H1 (cell line): ENCODE measurements around the gene KIF26B. TPM values are rescaled to one million over a fixed set of nuclear protein-coding genes. Genes with fewer than 3 reads are reported as not detected.

Source experiments
- CTCF ChIA-PET: fragments of 300-600 bp; sonication (Branson Sonifier 250); formaldehyde crosslinking; loops from one replicate; lab custom pipeline; 2021; ENCODE audit not compliant: partially characterized antibody; lab: Charles Lee
- POLR2A ChIA-PET: fragments of 300-600 bp; sonication (Branson Sonifier 250); formaldehyde crosslinking; loops from one replicate; lab custom pipeline; 2021; ENCODE audit warnings: inconsistent platforms; ENCODE audit not compliant: partially characterized antibody; lab: Charles Lee
- DNase-seq, 2 experiments: peaks; one replicate each; pipeline versions ENCODE4 v3.0.0 to v3.0.0-alpha.2; 2010 to 2022; ENCODE audit warnings: low spot score in 2 of 2, low read depth in 1 of 2, mixed read lengths in 1 of 2
- FAIRE-seq: peaks from 2 replicates; lab custom pipeline; 2011; peaks lifted over from hg19 to GRCh38; lab: Jason Lieb, UNC
- H2AFZ ChIP-seq: 2 replicates; pipeline ENCODE4 v1.8.1; 2012; ENCODE audit warnings: low read length, inconsistent platforms
- H2AK5ac ChIP-seq: 2 replicates; pipeline ENCODE4 v1.6.1; 2013; ENCODE audit warnings: low read depth, low read length
- H2BK120ac ChIP-seq: replicated peaks from 2 replicates; pipeline ENCODE3; 2013; ENCODE audit warnings: low read depth, low read length, inconsistent platforms
- H2BK12ac ChIP-seq: 2 replicates; pipeline ENCODE4 v1.6.1; 2013; ENCODE audit warnings: low read depth, low read length
- H2BK15ac ChIP-seq: 2 replicates; pipeline ENCODE4 v1.6.1; 2013; ENCODE audit warnings: low read length
- H2BK20ac ChIP-seq: 2 replicates; pipeline ENCODE4 v1.6.1; 2013; ENCODE audit warnings: low read length
- H2BK5ac ChIP-seq: 2 replicates; pipeline ENCODE4 v1.6.1; 2013; ENCODE audit warnings: low read depth, low read length
- H3K14ac ChIP-seq: 2 replicates; pipeline ENCODE4 v1.6.1; 2013; ENCODE audit warnings: inconsistent platforms; ENCODE audit not compliant: insufficient read length
- H3K18ac ChIP-seq: 2 replicates; pipeline ENCODE4 v1.6.1; 2013; ENCODE audit warnings: low read length; ENCODE audit errors: extremely low read depth
- H3K23ac ChIP-seq: 2 replicates; pipeline ENCODE4 v1.6.1; 2013; ENCODE audit warnings: inconsistent platforms; ENCODE audit not compliant: insufficient read length
- H3K23me2 ChIP-seq: 2 replicates; pipeline ENCODE4 v1.6.1; 2013; ENCODE audit warnings: low read depth, low read length
- H3K27ac ChIP-seq: 2 replicates; pipeline ENCODE4 v1.6.1; 2011; ENCODE audit warnings: low read depth, low read length, inconsistent platforms
- H3K27me3 ChIP-seq, 4 experiments: replicated peaks in 1 of 4; 1 replicate in 1 of 4; 2 replicates in 3 of 4; pipeline versions ENCODE4 v1.6.1 to v1.8.1; 2011 to 2013; ENCODE audit warnings: low read length in 3 of 4, mild to moderate bottlenecking in 3 of 4, inconsistent platforms in 2 of 4, mixed read lengths in 2 of 4, moderate library complexity in 1 of 4; ENCODE audit not compliant: control insufficient read depth in 3 of 4, insufficient read depth in 3 of 4; ENCODE audit errors: extremely low read depth in 1 of 4
- H3K36me3 ChIP-seq, 4 experiments: 2 replicates each; pipeline versions ENCODE4 v1.6.1 to v1.8.1; 2011 to 2013; ENCODE audit warnings: mild to moderate bottlenecking in 4 of 4, low read length in 3 of 4, moderate library complexity in 2 of 4, control low read depth in 1 of 4, inconsistent platforms in 1 of 4; ENCODE audit not compliant: insufficient read depth in 4 of 4, control insufficient read depth in 2 of 4
- H3K4ac ChIP-seq: replicated peaks from 2 replicates; pipeline ENCODE3; 2013; ENCODE audit warnings: low read length, low read depth, mixed read lengths, inconsistent platforms; ENCODE audit not compliant: insufficient read length
- H3K4me1 ChIP-seq, 4 experiments: replicated peaks in 1 of 4; 1 replicate in 1 of 4; 2 replicates in 3 of 4; pipeline versions ENCODE4 v1.6.1 to v1.8.1; 2011 to 2013; ENCODE audit warnings: low read length in 3 of 4, inconsistent platforms in 2 of 4, mixed read lengths in 1 of 4; ENCODE audit not compliant: insufficient read depth in 4 of 4, control insufficient read depth in 3 of 4
- H3K4me2 ChIP-seq, 2 experiments: 2 replicates each; pipeline versions ENCODE4 v1.6.1 to v1.8.1; 2011 to 2013; ENCODE audit warnings: low read depth in 2 of 2, low read length in 2 of 2, control low read depth in 1 of 2, inconsistent platforms in 1 of 2, mild to moderate bottlenecking in 1 of 2; ENCODE audit not compliant: insufficient read depth in 1 of 2
- H3K4me3 ChIP-seq, 4 experiments: fragments of 200-600, 300-600 bp in 1 of 4; sonication (generic), shearing (Covaris generic), sonication (Bioruptor Twin) in 1 of 4; 2 replicates each; pipeline versions ENCODE4 v1.5.1 to v1.8.1; 2011 to 2016; ENCODE audit warnings: low read length in 4 of 4, low read depth in 3 of 4, control low read depth in 2 of 4, inconsistent platforms in 2 of 4, mild to moderate bottlenecking in 2 of 4, mixed read lengths in 1 of 4, moderate library complexity in 1 of 4; ENCODE audit not compliant: insufficient read depth in 2 of 4; ENCODE audit errors: extremely low read depth in 1 of 4
- H3K56ac ChIP-seq: replicated peaks from 2 replicates; pipeline ENCODE3; 2013; ENCODE audit warnings: low read depth, mild to moderate bottlenecking, mixed read lengths, low read length, inconsistent platforms; ENCODE audit not compliant: insufficient read length
- H3K79me1 ChIP-seq: 2 replicates; pipeline ENCODE4 v1.6.1; 2013; ENCODE audit warnings: low read depth, low read length, control low read depth
- H3K79me2 ChIP-seq, 2 experiments: 2 replicates each; pipeline versions ENCODE4 v1.6.1 to v1.8.1; 2012 to 2013; ENCODE audit warnings: low read length in 2 of 2, mild to moderate bottlenecking in 2 of 2, inconsistent platforms in 1 of 2; ENCODE audit not compliant: insufficient read depth in 2 of 2, control insufficient read depth in 1 of 2
- H3K9ac ChIP-seq, 4 experiments: replicated peaks in 1 of 4; 1 replicate in 1 of 4; 2 replicates in 3 of 4; pipeline versions ENCODE4 v1.6.1 to v1.8.1; 2011 to 2013; ENCODE audit warnings: low read depth in 3 of 4, low read length in 3 of 4, control low read depth in 2 of 4, mild to moderate bottlenecking in 2 of 4, moderate library complexity in 2 of 4, inconsistent platforms in 1 of 4; ENCODE audit errors: extremely low read depth in 1 of 4
- H3K9me3 ChIP-seq, 2 experiments: 2 replicates each; pipeline versions ENCODE4 v1.6.1 to v1.8.1; 2012 to 2013; ENCODE audit warnings: mild to moderate bottlenecking in 2 of 2, moderate library complexity in 2 of 2, control low read depth in 1 of 2, inconsistent platforms in 1 of 2, low read depth in 1 of 2, low read length in 1 of 2, mixed read lengths in 1 of 2; ENCODE audit not compliant: insufficient read depth in 2 of 2
- H4K20me1 ChIP-seq, 2 experiments: replicated peaks in 1 of 2; 2 replicates each; pipeline versions ENCODE3 to v1.8.1; 2011 to 2013; ENCODE audit warnings: inconsistent platforms in 2 of 2, low read length in 2 of 2, mild to moderate bottlenecking in 1 of 2; ENCODE audit not compliant: insufficient read depth in 2 of 2, control insufficient read depth in 1 of 2
- H4K5ac ChIP-seq: 2 replicates; pipeline ENCODE4 v1.6.1; 2013; ENCODE audit warnings: low read length, low read depth, mixed read lengths, inconsistent platforms; ENCODE audit not compliant: insufficient read length
- H4K8ac ChIP-seq: 2 replicates; pipeline ENCODE4 v1.8.0; 2013; ENCODE audit warnings: mild to moderate bottlenecking, moderate library complexity, low read length, inconsistent platforms; ENCODE audit not compliant: insufficient read depth; ENCODE audit errors: extremely low read depth
- H4K91ac ChIP-seq: replicated peaks from 2 replicates; pipeline ENCODE3; 2013; ENCODE audit warnings: low read length, mixed read lengths, inconsistent platforms; ENCODE audit not compliant: insufficient read length
- EGR1 ChIP-seq: IDR thresholded peaks from 2 replicates; pipeline ENCODE4 v1.6.1; 2011; ENCODE audit warnings: low read depth, low read length, borderline replicate concordance
- GABPA ChIP-seq: IDR thresholded peaks from 2 replicates; pipeline ENCODE4 v1.6.1; 2011; ENCODE audit warnings: mild to moderate bottlenecking, low read length, moderate library complexity, borderline replicate concordance; ENCODE audit not compliant: insufficient read depth
- SRF ChIP-seq: IDR thresholded peaks from 2 replicates; pipeline ENCODE4 v1.6.1; 2011; ENCODE audit warnings: mild to moderate bottlenecking, low read depth, low read length, moderate library complexity
- USF2 ChIP-seq: IDR thresholded peaks from 2 replicates; pipeline ENCODE4 v1.6.1; 2011; ENCODE audit warnings: low read length, improper control_type of control experiment
- ZNF274 ChIP-seq: IDR thresholded peaks from 2 replicates; pipeline ENCODE4 v1.7.0; 2012; ENCODE audit warnings: low read length, borderline replicate concordance; ENCODE audit errors: extremely low read depth
- WGBS, 2 experiments: shearing (Covaris generic) in 1 of 2; methylation state at CpG; one replicate each; pipeline versions ENCODE4 v1.1.6 to v1.1.7; 2013 to 2015; ENCODE audit warnings: low lambda C conversion rate in 2 of 2, mixed read lengths in 2 of 2, inconsistent platforms in 1 of 2, low coverage in 1 of 2, missing lambda C conversion rate in 1 of 2; ENCODE audit not compliant: insufficient replicate concordance in 2 of 2, insufficient coverage in 1 of 2, insufficient read length in 1 of 2; ENCODE audit errors: extremely low coverage in 1 of 2, missing lambda C conversion rate in 1 of 2; 5-methylcytosine and 5-hydroxymethylcytosine counted together
- polyA plus RNA-seq, 7 experiments: library from polyadenylated mRNA; depleted of rRNA in 3 of 7; stranded (reverse) in 5 of 7; unstranded in 2 of 7; fragments of >200 nt in 5 of 7; fragments of 200-250 nt in 2 of 7; gene quantifications; 1 replicate in 5 of 7; 2 replicates in 1 of 7; 4 replicates in 1 of 7; pipeline versions ENCODE4 v1.2.1 to v1.2.3, GENCODE V29; 2011 to 2013; ENCODE audit warnings: missing spikeins in 2 of 7, mixed read lengths in 2 of 7
- total RNA-seq: library from RNA; stranded (reverse); fragmentation: NEBNext Ultra II Directional; extraction: Animal tissue kit (Norgen Biotek cat#: 25700); gene quantifications from 2 replicates; pipeline ENCODE4 v1.2.1, GENCODE V29; 2021

Gene KIF26B
- total and polyA plus RNA-seq, 2 of the 8 experiments (the other 6 are each of a cell fraction or from before 2014, with no cell fraction given), result 0.06 to 0.28 TPM

GRCh38 chr1:245441689-245442088 lies 286.9 kb downstream of the KIF26B start:
- Histone ChIP-seq H2BK120ac (no peak overlapping the region), H3K36me3 (no peaks in the 10 kb centered on the region), H3K9ac (no peak overlapping the region), H3K4me1 (no peaks in the 10 kb centered on the region), H2AK5ac (no peak overlapping the region), H2AFZ (no peak overlapping the region), H3K79me1 (no peaks in the 10 kb centered on the region), H3K23ac (no peak overlapping the region), H2BK15ac (no peak overlapping the region), H4K20me1 (no peaks in the 10 kb centered on the region), H3K9me3 (no peaks in the 10 kb centered on the region), H3K27me3 (no peaks in the 10 kb centered on the region), H4K5ac (no peak overlapping the region), H3K18ac (no peak overlapping the region), H3K56ac (no peak overlapping the region), H3K4ac (no peak overlapping the region), H3K4me3 (no peak overlapping the region), H3K14ac (no peak overlapping the region), H2BK12ac (no peak overlapping the region), H2BK20ac (no peak overlapping the region), H4K8ac (no peak overlapping the region), H4K91ac (no peak overlapping the region), H3K27ac (no peak overlapping the region), H3K23me2 (no peaks in the 10 kb centered on the region), H3K4me2 (no peak overlapping the region), H2BK5ac (no peak overlapping the region), H3K79me2 (no peaks in the 10 kb centered on the region)
- POLR2A ChIA-PET, result no interaction called here
- FAIRE-seq (no peak), DNase-seq (no peak)
- no peak for TF ChIP-seq SRF
- TF ChIP-seq USF2, result no peak
- no peak for TF ChIP-seq EGR1
- no peak for TF ChIP-seq GABPA
- no peak for TF ChIP-seq ZNF274
- 87% methylated on average over 6 of the region's 6 CpGs; no CpG with 5 or more reads in 1 of the 2 experiments for WGBS, 2 experiments
- CTCF ChIA-PET, result no interaction called here
